H9 (cell line): Measurements from ENCODE around the gene SORCS2. TPM values are rescaled to one million over a fixed set of nuclear protein-coding genes. Genes with fewer than 3 reads are reported as not detected.

ENCODE experiments used
- DNase-seq: peaks from one replicate; pipeline ENCODE4 v3.0.0-alpha.2; 2017
- H2AFZ ChIP-seq: one replicate; pipeline ENCODE4 v1.6.1; 2013; ENCODE audit warnings: mild to moderate bottlenecking, low read length, control low read depth, moderate library complexity
- H2AK5ac ChIP-seq: 2 replicates; pipeline ENCODE4 v1.6.1; 2013; ENCODE audit warnings: low read length, control low read depth, mixed read lengths; ENCODE audit not compliant: insufficient read length
- H2BK120ac ChIP-seq: one replicate; pipeline ENCODE4 v1.6.1; 2013; ENCODE audit warnings: low read depth, mild to moderate bottlenecking, low read length, control low read depth, inconsistent platforms; ENCODE audit not compliant: poor library complexity, severe bottlenecking
- H2BK12ac ChIP-seq: 2 replicates; pipeline ENCODE4 v1.6.1; 2013; ENCODE audit warnings: low read length, control low read depth, mixed read lengths, low read depth; ENCODE audit not compliant: insufficient read length
- H2BK15ac ChIP-seq: 2 replicates; pipeline ENCODE4 v1.6.1; 2013; ENCODE audit warnings: low read depth, low read length, control low read depth
- H2BK20ac ChIP-seq: one replicate; pipeline ENCODE4 v1.6.1; 2013; ENCODE audit warnings: low read depth, mild to moderate bottlenecking, low read length, control low read depth, inconsistent platforms; ENCODE audit not compliant: poor library complexity, severe bottlenecking
- H2BK5ac ChIP-seq: 2 replicates; pipeline ENCODE4 v1.6.1; 2013; ENCODE audit warnings: low read length, control low read depth, mixed read lengths; ENCODE audit not compliant: insufficient read length
- H3K14ac ChIP-seq: 2 replicates; pipeline ENCODE4 v1.6.1; 2013; ENCODE audit warnings: low read length, control low read depth; ENCODE audit not compliant: insufficient read depth
- H3K18ac ChIP-seq: 2 replicates; pipeline ENCODE4 v1.6.1; 2013; ENCODE audit warnings: low read depth, mild to moderate bottlenecking, mixed read lengths, low read length, control low read depth; ENCODE audit not compliant: insufficient read length
- H3K23ac ChIP-seq: 2 replicates; pipeline ENCODE4 v1.6.1; 2013; ENCODE audit warnings: low read length, control low read depth, mixed read lengths, low read depth; ENCODE audit not compliant: insufficient read length
- H3K23me2 ChIP-seq: 2 replicates; pipeline ENCODE4 v1.6.1; 2013; ENCODE audit warnings: low read depth, mild to moderate bottlenecking, mixed read lengths, low read length, control low read depth; ENCODE audit not compliant: insufficient read length, poor library complexity, severe bottlenecking
- H3K27ac ChIP-seq: 2 replicates; pipeline ENCODE4 v1.5.1; 2013; ENCODE audit warnings: low read length, control low read depth, mixed read lengths, low read depth; ENCODE audit not compliant: insufficient read length
- H3K27me3 ChIP-seq: 2 replicates; pipeline ENCODE4 v1.6.1; 2013; ENCODE audit warnings: low read length, control low read depth, inconsistent platforms; ENCODE audit not compliant: insufficient read depth
- H3K4ac ChIP-seq: 2 replicates; pipeline ENCODE4 v1.6.1; 2013; ENCODE audit warnings: low read depth, mild to moderate bottlenecking, control low read depth, inconsistent platforms, low read length, moderate library complexity
- H3K4me1 ChIP-seq: 2 replicates; pipeline ENCODE4 v1.6.1; 2013; ENCODE audit warnings: low read length, control low read depth, inconsistent platforms; ENCODE audit not compliant: insufficient read depth
- H3K4me2 ChIP-seq: 2 replicates; pipeline ENCODE4 v1.6.1; 2013; ENCODE audit warnings: low read length, control low read depth, mixed read lengths; ENCODE audit not compliant: insufficient read length, insufficient read depth
- H3K56ac ChIP-seq: 2 replicates; pipeline ENCODE4 v1.6.1; 2013; ENCODE audit warnings: low read depth, mild to moderate bottlenecking, mixed read lengths, low read length, control low read depth; ENCODE audit not compliant: insufficient read length
- H3K79me1 ChIP-seq: 2 replicates; pipeline ENCODE4 v1.6.1; 2013; ENCODE audit warnings: low read depth, mild to moderate bottlenecking, moderate library complexity, low read length, control low read depth, inconsistent platforms; ENCODE audit not compliant: insufficient read depth, poor library complexity, severe bottlenecking
- H3K79me2 ChIP-seq: 2 replicates; pipeline ENCODE4 v1.6.1; 2013; ENCODE audit warnings: low read length, control low read depth, inconsistent platforms; ENCODE audit not compliant: insufficient read depth
- H3K9ac ChIP-seq: 2 replicates; pipeline ENCODE4 v1.6.1; 2013; ENCODE audit warnings: low read length, control low read depth, mixed read lengths; ENCODE audit not compliant: insufficient read length; ENCODE audit errors: extremely low read depth
- H3K9me3 ChIP-seq: one replicate; pipeline ENCODE4 v1.6.1; 2013; ENCODE audit warnings: low read depth, low read length, inconsistent platforms; ENCODE audit not compliant: control insufficient read depth
- H3T11ph ChIP-seq: one replicate; pipeline ENCODE4 v1.6.1; 2013; ENCODE audit warnings: mild to moderate bottlenecking, low read length, control low read depth, inconsistent platforms
- H4K20me1 ChIP-seq: one replicate; pipeline ENCODE4 v1.6.1; 2013; ENCODE audit not compliant: control insufficient read depth, insufficient read length, insufficient read depth
- H4K5ac ChIP-seq: 2 replicates; pipeline ENCODE4 v1.6.1; 2013; ENCODE audit warnings: low read depth, mild to moderate bottlenecking, mixed read lengths, low read length, control low read depth; ENCODE audit not compliant: insufficient read length
- H4K8ac ChIP-seq: replicated peaks from 2 replicates; pipeline ENCODE4 v1.6.1; 2013; ENCODE audit warnings: low read length, control low read depth, mixed read lengths, low read depth; ENCODE audit not compliant: insufficient read length
- H4K91ac ChIP-seq: 2 replicates; pipeline ENCODE4 v1.6.1; 2013; ENCODE audit warnings: low read depth, mild to moderate bottlenecking, moderate library complexity, mixed read lengths, low read length, control low read depth; ENCODE audit not compliant: insufficient read length
- H3K27ac Mint-ChIP-seq, 3 experiments: 2 replicates in 2 of 3; 3 replicates in 1 of 3; pipeline ENCODE4 v1.8.0; 2020 to 2021; ENCODE audit warnings: mixed read lengths in 3 of 3, mild to moderate bottlenecking in 1 of 3, moderate library complexity in 1 of 3
- H3K27me3 Mint-ChIP-seq: 2 replicates; pipeline ENCODE4 v1.8.0; 2021; ENCODE audit warnings: low read depth, mild to moderate bottlenecking, moderate library complexity, mixed read lengths
- H3K36me3 Mint-ChIP-seq, 3 experiments: 2 replicates in 2 of 3; 3 replicates in 1 of 3; pipeline ENCODE4 v1.8.0; 2020 to 2021; ENCODE audit warnings: low read depth in 3 of 3, mixed read lengths in 3 of 3; ENCODE audit not compliant: insufficient read depth in 1 of 3
- H3K4me1 Mint-ChIP-seq, 2 experiments: 2 replicates each; pipeline ENCODE4 v1.8.0; 2020; ENCODE audit warnings: mixed read lengths in 2 of 2
- H3K4me3 Mint-ChIP-seq, 2 experiments: 2 replicates in 1 of 2; 3 replicates in 1 of 2; pipeline ENCODE4 v1.8.0; 2020 to 2021; ENCODE audit warnings: mild to moderate bottlenecking in 2 of 2, mixed read lengths in 2 of 2, moderate library complexity in 1 of 2
- H3K9me3 Mint-ChIP-seq, 2 experiments: 2 replicates in 1 of 2; 3 replicates in 1 of 2; pipeline ENCODE4 v1.8.0; 2020; ENCODE audit warnings: mild to moderate bottlenecking in 2 of 2, mixed read lengths in 2 of 2, moderate library complexity in 1 of 2
- WGBS: extraction: QIAGEN DNeasy Blood & Tissue Kit; methylation state at CpG from one replicate; pipeline ENCODE4 v1.1.7; 2013; ENCODE audit warnings: missing lambda C conversion rate, low lambda C conversion rate, mixed read lengths; ENCODE audit not compliant: insufficient read length; ENCODE audit errors: extremely low coverage; 5-methylcytosine and 5-hydroxymethylcytosine counted together
- total RNA-seq: library from RNA; stranded (reverse); gene quantifications from 2 replicates; pipeline ENCODE4 v1.2.1, GENCODE V29; 2021
- TF ChIP-seq, protein P1 (sequence below): fragments of 200-600 bp; sonication (generic); conservative IDR thresholded peaks from 3 replicates; pipeline ENCODE4 v1.8.0; 2021; ENCODE audit warnings: antibody characterized with exemption, mild to moderate bottlenecking

SORCS2 gene
- total RNA-seq, 1 experiment from 2014 or later: 0.57 TPM

DNA sequence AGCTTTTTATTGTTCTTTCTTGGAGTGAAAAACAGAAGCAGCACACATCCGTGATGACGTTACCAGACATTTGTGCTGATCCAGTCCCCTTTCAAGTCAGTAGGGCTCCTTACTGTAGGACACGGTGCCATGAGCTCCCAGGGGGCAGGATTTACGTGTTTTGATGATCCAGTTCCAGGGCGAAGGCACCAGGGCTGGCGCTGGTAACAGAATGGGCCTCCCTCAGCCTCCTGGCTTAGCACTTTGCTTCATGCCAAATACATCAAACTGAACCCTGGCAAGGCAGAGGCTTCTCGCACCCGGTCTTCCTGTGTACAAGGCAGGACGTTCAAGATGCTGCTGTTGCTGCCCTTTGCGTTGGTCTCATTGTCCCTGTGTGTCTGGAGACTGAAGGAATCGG, 309.0 kb downstream of the SORCS2 start:
- WGBS: no CpG with 5 or more reads among the region's 11 CpGs
- Histone ChIP-seq H3K27me3 (no peaks in the 10 kb centered on the region), H3K9me3 (no peaks in the 10 kb centered on the region), H3K4ac (no peak overlapping the region), H3K9ac (no peak overlapping the region), H2BK5ac (no peak overlapping the region), H2AFZ (no peak overlapping the region), H4K91ac (no peak overlapping the region), H2BK15ac (no peak overlapping the region), H3K79me2 (no peaks in the 10 kb centered on the region), H3K14ac (no peak overlapping the region), H2BK12ac (no peak overlapping the region), H2AK5ac (no peak overlapping the region), H3K18ac (no peak overlapping the region), H2BK120ac (no peak overlapping the region), H4K5ac (no peak overlapping the region), H3K23ac (no peak overlapping the region), H2BK20ac (no peak overlapping the region), H3T11ph (no peak overlapping the region), H3K23me2 (no peaks in the 10 kb centered on the region), H3K4me2 (no peak overlapping the region), H3K27ac (no peak overlapping the region), H4K20me1 (no peaks in the 10 kb centered on the region), H4K8ac (no peak overlapping the region), H3K79me1 (no peaks in the 10 kb centered on the region), H3K56ac (no peak overlapping the region), H3K4me1 (no peaks in the 10 kb centered on the region)
- no peak for DNase-seq
- peaks cover 2% of the 10 kb centered on the region; the same call in 1 of the 2 replicates for H3K27me3 Mint-ChIP-seq
- no peak overlapping the region for H3K27ac Mint-ChIP-seq
- no peaks in the 10 kb centered on the region for H3K9me3 Mint-ChIP-seq
- TF ChIP-seq, protein P1, sequence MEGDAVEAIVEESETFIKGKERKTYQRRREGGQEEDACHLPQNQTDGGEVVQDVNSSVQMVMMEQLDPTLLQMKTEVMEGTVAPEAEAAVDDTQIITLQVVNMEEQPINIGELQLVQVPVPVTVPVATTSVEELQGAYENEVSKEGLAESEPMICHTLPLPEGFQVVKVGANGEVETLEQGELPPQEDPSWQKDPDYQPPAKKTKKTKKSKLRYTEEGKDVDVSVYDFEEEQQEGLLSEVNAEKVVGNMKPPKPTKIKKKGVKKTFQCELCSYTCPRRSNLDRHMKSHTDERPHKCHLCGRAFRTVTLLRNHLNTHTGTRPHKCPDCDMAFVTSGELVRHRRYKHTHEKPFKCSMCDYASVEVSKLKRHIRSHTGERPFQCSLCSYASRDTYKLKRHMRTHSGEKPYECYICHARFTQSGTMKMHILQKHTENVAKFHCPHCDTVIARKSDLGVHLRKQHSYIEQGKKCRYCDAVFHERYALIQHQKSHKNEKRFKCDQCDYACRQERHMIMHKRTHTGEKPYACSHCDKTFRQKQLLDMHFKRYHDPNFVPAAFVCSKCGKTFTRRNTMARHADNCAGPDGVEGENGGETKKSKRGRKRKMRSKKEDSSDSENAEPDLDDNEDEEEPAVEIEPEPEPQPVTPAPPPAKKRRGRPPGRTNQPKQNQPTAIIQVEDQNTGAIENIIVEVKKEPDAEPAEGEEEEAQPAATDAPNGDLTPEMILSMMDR: no peak
- no peak overlapping the region for H3K4me3 Mint-ChIP-seq
- peaks cover 0 to 2% of the 10 kb centered on the region in 2 experiments; a peak in 1 of 4 replicates for H3K4me1 Mint-ChIP-seq
- no peaks in the 10 kb centered on the region; a peak in 1 of 7 replicates for H3K36me3 Mint-ChIP-seq
